Activated naive CD4-positive, alpha-beta T cell treated with anti-CD3 and anti-CD28 coated beads, Interleukin-2, amount 50 U/mL, for 16 hours (primary cell): ENCODE data around the gene DHX15.
A peak's percentile ranks its signal among the peaks of the same experiment; 100 is the strongest.

Experiments
- DNase-seq: peaks from one replicate; pipeline ENCODE4 v3.0.0-alpha.2; 2020

The DHX15 gene

DNA sequence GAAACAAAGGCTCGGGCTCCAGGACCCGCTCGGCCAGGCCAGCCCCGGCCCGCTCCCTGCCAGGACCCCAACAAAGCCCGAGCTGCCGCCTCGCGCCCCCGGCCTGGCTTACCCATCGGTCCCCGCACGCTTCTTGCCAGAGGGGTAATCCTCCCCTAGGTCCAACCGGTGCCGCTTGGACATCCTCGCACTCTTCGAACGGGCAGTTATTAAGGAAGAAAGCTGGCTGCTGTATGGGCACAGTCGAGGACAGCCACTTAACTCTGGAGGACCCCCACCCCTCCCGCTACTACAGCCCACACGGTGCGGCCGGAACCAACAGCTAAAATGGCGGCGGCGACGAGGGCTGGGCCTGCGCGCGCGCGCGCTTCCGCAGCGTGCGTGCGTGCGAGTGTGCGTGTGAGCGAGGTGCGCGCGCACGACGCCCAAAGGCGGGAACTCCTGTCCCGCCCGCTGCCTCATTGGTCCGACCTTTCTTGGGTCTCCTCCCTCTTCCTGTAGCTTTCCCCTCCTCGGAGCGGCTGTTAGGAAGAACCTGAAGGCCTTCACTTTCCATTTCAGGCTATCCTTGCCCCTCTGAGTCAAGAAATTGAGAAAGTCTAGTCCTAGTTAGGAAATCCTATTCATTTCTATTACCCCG, at the start of gene DHX15:
Gene DHX15, minus strand, starts transcription at position 344 of the 640 bp plus-strand sequence. Its CDS starts 161 bp downstream, at position 183.
- DNase-seq: peak; percentile 94

DNA sequence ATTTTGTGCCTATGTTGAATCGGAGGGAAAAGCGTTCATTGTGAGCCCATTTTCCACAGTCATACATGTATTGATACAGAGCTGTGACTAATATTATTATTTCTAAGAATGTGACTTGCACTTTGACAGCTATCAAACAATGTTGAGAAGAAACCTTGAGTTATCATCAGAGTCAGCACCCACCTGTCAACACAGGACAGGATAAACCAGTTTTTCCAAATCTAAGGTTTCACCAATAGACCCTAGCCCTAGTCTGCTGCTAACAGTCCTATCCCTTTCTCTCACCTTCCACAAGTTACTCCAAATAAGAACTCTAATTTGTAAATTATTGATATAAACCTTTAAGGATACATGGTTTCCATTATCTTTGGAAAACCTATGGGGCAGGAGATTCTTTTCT, 47.7 kb upstream of the DHX15 start:
- DNase-seq: no peak

GRCh38 chr4:24630937-24631336, 46.6 kb upstream of the DHX15 start:
- no peak for DNase-seq

GRCh38 chr4:24625091-24625490, 40.7 kb upstream of the DHX15 start:
- DNase-seq: no peak

GRCh38 chr4:24624381-24624780, 40.0 kb upstream of the DHX15 start:
- DNase-seq: no peak

DNA sequence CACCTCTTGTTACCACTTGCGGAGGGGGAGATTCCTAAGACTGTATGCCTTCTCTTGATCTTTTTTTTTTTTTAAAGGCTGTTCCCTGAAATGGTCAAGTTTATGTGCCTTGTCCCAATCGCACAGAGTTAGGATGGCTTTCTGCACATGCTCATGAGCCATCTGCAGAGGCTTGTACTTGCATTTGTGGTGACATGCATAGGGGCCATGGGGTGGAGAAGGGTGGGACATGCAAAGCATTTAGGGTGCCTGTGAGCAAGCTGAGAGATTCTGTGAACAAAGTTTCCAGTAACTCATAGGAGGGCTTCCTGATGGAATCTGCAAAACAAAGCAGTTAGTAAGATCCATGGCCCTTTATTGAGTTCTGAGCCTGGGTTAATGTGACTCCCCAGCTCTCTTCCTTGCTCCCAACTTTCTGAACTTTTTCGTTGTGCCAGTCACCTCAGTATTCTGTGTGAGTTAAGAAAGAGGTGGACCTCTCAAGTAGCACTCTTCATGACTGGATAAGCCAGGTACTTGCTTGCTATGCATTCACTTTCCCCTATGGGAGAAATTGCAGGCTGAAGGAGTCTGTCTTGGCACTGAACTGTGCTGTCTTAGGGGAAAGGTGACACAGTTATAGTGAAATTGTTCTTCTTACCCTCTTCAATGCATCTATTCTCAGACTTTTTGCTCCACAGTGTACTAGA, 37.9 kb upstream of the DHX15 start:
- no peak for DNase-seq

DNA sequence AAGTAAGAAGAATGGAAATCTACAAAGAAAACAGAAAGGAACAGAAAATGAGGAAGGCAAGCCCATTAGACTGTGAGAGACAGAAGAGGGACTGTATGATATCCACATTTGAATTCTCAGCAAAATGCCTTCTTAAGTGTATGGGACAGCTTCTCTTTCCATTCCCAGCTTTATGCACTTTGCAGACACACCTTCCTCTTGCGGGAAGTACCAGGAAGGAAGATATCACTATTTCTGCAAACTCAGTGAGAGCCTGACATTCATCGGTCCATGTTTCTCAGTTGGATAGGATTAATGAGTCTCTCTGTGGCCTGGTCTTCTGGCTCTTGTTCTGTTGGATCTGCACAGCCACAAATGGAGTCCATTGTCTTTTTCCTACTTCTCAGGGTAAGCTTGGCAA, 31.6 kb upstream of the DHX15 start:
- DNase-seq: no peak

GRCh38 chr4:24614881-24615280, 30.5 kb upstream of the DHX15 start:
- DNase-seq: no peak

DNA sequence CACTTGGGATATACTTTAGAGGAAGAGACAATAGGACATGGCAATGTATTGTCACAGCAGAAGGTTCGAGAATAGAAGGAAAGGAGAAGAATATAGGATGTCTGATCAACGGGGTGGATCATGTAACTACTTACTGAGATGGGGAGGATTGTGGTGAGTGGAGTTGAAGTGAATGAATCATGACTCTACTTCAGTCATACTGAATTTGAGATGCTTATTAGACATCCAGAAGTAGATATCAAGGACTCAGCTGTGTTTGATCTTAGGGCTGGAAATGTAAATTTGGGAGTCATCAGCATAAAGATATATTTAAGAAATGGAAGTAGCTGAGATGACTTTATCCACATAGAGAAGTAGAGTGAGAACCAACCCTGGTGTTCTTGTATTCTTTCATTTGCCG, 29.1 kb upstream of the DHX15 start:
- no peak for DNase-seq

DNA sequence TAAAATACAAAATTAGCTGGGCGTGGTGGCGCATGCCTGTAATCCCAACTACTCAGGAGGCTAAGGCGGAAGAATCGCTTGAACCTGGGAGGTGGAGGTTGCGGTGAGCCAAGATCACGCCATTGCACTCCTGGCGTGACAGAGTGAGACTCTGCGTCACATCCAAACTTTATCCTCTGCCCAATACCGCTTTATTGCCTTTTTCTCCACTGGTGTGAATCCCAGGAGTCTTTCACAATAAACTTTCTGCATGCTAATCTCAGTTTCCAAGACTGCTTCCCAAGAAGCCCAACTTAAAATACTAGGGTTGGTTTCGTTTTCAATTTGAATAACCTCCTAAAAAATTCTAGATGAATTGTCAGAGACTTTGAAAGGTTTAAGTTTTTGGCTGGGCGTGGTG, 27.2 kb upstream of the DHX15 start:
- no peak for DNase-seq

DNA sequence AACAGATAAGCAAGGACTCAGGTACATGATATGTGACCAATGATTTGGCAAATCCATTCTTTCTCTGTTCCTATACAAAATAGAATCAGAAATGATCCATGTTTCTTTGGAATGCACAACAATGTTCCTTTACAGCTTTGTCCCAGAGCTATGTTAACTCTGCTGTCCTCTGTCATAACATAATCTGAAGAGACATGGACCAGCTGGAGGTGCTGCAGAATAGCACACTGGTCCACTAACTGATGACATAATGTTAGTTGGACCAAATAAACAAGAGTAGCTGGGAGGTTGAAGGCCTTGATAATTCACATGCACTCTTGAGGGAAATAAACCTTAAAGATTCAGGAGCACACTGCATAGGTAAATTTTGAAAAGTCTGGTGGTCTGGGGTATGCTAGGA, 23.0 kb upstream of the DHX15 start:
- DNase-seq: no peak

- no peak for DNase-seq
Measured at GRCh38 chr4:24605216-24605615, 20.9 kb upstream of the DHX15 start.

DNA sequence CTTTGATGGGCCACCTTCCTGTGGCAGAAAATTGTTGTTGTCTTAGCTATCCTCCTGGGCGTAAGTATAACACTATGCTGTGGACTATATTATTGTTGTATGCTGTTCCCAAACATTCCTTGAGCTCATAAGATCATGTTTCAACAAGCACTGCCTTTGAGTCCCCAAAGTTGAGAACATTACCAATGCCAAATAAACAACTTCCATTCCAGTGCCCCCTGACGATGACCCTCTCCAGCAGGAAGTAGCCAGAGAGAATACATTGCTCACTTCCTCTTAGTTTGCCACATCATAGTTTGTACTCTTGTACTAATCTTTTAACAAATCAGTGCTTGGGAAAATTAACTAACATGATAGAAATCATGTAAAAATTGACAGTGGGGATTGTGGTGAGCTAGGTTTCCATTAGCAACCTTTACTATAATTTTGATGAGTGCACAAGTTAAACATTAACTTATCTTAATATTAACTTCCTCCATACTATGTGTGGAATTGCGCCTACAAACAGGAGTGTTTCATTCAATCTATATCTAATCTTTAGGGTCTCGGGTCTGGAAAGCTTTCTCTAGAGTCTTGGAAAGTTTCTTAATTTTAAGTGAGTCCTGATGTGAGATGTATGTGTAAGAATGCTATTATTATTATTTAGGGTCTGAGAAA, 20.3 kb upstream of the DHX15 start:
- DNase-seq: no peak

DNA sequence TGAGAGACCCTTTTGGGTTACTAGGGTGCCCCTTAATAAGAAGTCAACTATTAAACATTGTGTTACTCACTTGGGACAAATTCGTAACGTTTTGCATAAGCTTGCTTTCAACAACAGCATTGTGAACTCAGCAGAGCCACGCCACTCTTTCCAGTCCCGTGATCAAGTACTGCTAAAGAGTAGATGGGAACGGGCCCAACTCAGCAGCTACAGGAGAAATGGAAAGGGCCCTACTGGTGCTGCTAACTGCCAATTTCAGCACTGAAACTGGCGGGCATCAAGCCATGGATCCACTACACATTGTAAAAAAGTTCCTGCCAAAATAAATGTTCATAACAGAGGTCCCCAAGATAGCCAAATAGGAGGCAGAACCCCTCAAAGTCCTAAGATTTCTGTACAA, 19.0 kb upstream of the DHX15 start:
- DNase-seq: no peak

DNA sequence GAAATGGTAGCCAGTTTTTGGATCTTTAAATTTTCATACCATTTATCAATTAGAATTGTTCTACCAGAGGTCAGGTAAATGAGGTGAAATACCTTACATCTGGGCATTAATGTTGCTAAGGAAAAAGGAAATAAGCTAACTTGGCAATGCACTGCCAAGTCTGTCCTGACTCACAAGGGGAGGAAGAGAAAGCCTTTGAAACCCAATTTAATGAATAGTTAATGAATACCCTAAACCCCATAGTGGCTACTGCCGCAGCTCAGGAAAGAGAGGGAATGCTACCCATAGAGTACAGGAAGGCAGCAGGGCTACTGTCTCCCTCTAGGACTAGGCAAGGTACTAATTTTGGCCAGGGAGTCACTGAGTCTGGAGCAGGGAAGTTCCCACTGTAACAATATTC, 16.8 kb upstream of the DHX15 start:
- no peak for DNase-seq

GRCh38 chr4:24599275-24599674, 14.9 kb upstream of the DHX15 start:
- no peak for DNase-seq

DNA sequence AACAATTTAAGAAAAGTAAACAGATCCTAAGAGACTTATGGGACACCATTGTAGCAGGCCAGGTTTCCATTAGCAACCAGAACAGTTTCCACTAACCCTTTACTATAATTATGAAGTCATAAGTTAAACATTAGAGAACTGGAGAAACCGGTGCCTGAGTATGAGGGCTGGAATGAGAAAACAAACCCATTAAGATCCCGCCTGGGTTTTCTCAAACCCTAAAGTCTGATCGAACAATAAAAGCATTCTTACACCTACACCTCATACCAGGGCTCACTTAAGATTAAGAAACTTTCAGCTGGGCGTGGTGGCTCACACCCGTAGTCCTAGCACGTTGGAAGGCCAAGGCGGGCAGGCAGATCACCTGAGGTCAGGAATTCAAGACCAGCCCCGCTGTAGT, 13.7 kb upstream of the DHX15 start:
- DNase-seq: no peak

DNA sequence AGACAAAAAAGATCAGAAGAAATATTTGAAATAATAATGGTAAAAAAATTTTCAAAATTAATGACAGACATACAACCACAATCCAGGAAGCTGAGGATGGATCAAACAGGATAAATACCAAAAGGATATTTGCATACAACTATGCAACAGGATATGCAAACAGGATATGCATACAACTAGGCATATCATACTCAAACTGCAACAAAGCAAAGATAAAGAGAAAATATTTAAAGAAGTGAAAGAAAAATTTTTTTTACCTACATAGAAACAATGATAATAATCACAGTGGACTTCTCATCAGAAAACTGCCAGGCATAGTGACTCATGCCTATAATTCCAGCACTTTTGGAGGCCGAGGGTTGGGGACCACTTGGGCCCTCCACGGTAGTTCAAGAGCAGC, 11.3 kb upstream of the DHX15 start:
- DNase-seq: no peak

DNA sequence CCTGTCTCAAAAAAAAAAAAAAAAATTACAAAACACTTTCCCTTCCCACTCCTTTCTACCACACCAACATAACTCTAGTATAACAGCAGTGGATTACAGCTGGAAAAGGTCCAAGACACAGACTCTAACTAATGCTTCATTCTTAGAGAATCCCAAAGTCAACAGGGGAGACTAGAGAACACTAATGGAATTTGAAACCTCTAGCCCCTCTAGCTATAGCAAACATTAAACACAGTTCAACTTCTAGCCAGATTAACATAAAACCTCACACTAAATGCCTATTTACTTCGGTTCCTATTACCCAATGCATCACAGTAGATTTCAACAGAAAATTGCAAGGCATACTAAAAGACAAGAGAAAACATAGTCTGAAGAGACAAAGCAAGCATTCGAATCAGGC, 10.5 kb upstream of the DHX15 start:
- DNase-seq: no peak

GRCh38 chr4:24589448-24589847, 5.1 kb upstream of the DHX15 start:
- no peak for DNase-seq

- DNase-seq: no peak
Measured at GRCh38 chr4:24588216-24588954, 4.0 kb upstream of the DHX15 start.

DNA sequence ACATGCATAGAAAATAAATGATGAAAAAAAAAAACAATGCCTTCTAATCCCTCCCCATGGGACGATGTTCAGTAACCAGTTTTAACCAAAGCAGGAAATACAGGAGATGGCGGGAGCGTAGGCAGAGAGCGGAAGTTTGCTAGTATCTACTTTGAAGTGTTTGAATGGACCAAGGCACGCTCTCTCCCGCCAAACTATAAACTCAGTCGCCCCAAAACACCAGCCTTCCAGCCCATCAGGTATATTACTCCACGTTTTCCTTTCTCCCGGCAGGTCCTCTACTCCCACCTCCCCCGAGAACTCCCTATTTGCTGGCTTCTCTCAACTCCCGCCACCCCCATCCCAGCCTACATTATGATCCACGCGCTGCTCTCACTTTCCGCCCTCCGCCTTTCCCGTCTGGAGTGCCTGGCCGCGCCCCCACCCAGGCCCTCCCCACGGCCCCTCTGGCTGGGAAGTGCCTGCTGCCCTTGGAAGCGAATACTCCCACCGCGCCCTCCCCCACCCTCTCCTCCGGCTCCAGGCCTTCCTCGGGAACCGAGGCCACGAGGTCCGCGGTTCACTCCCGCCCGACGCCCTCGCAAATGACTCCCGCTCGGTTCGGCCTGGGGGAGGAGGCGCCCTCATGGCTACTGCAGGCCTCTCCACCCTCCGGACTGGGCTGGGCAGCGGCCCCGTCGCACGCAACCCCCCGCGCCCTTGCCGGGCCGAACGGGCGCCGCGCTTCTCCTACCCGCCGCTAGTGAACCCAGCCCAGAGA, 723 bp downstream of the DHX15 start:
- peak; percentile 54 for DNase-seq
